Superior temporal gyrus (tissue), 1 donor: ENCODE results near the gene DACT2.
"Not testable (repeated sequence)": the region's sequence is repeated elsewhere in the genome, so short reads cannot be mapped to it uniquely, and the experiment has no call there.

Source experiments
- DNase-seq: peaks from one replicate; pipeline ENCODE4 v3.0.0-alpha.2; 2016; ENCODE audit errors: extremely low spot score

DACT2 gene

GRCh38 chr6:168326294-168327261, 7.0 kb upstream of the DACT2 start:
- no peak for DNase-seq

GRCh38 chr6:168322966-168323365, 3.4 kb upstream of the DACT2 start:
- no peak for DNase-seq

DNA sequence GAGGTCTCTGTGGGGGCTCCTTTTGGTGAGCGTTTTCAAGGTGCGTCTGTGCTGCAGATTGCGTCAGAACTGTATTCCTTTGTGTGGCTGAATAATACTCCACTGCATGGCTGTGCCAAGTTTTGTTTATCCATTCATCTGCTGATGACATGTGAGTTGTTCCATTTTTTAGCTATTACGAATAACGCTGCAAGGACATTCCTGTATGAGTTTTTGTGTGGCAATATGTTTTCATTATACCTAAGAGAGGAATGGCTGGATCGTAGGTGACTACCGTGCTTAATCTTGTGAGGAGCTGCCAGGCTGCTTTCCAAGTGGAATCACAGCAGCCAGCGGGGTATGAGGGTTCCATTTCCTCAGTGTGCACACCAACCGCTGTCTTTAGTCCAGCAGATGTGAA, 1.1 kb upstream of the DACT2 start:
- DNase-seq = no peak

GRCh38 chr6:168318579-168319278, 848 bp downstream of the DACT2 start:
- DNase-seq = no peak

DNA sequence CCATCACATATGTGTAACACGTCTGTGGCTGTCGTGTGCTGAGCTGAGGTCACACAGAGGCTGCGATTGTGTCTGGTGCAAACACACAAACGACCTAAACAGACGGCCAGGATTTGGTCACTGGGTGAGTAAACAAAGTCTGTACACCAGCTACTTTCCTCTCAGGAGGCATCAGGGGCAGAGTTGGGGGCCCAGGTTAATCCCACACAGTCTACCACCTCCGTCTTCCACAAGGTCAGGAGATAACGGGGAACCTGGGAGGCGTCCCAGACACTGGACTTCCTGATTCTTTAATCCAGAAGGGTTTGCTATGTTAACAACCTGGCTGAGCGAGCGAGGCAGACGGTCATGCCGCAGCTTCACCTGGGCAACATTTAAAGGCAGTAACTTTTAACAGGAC, 1.5 kb downstream of the DACT2 start:
- DNase-seq = no peak

DNA sequence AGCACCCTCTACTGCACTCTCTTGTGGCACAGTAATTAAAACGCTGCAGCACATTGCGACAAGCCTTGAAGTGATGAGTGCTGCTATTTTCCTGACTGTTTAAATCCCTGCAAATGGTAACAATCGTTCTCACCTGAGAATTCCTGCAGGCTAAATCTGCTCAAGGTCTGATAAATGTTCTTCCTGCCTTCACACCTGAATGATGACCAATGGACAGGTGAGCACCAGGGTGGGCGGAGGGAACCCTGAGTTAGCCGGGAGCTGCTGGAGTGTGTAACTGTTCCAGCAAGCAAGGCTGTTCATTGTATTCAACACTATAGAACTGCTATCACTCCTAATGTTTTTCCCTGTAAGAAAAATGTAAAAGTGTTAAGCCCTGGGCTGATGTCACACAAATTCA, 4.0 kb downstream of the DACT2 start:
- no peak for DNase-seq

GRCh38 chr6:168314948-168315347, 4.6 kb downstream of the DACT2 start:
- DNase-seq = no peak

- no peak for DNase-seq
Observed at GRCh38 chr6:168314021-168314420, 5.6 kb downstream of the DACT2 start.

- DNase-seq = no peak
Observed at GRCh38 chr6:168313431-168314011, 6.1 kb downstream of the DACT2 start.

GRCh38 chr6:168312125-168312507, 7.5 kb downstream of the DACT2 start:
- not testable (repeated sequence) for DNase-seq

DNA sequence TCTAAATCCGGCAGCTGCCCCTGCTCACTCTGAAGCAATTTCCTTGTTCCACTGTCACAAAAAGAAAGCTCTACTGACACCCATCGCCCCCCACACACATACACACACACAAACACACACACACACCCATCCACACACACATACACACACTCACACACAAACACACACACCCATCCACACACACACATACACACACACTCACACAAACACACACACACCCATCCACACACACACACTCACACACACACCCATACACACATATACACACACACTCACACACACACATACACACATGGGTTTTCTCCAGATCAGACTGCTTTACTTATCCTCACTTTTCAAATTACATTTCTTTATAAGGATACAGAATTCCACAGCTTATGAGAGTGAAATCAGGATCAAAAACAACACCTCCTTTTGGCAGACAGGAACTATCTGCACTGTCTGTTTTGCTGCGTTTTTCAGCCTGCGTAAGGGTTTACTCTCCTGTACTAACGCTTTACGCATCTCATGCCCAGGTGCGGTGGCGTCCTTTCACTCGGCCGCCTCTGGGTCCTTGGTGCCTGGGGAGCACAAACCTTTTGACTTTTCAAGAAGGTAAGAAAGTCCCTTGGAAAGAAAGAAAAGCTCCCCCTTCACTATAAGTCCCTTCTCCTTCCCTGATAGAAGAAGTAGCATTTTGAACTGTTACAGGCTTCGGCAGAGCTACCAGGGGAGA, 8.0 kb downstream of the DACT2 start:
- DNase-seq = no peak

GRCh38 chr6:168310945-168311344, 8.6 kb downstream of the DACT2 start:
- DNase-seq = no peak

- no peak for DNase-seq
Observed at GRCh38 chr6:168310403-168310802, 9.2 kb downstream of the DACT2 start.

- DNase-seq = no peak
Observed at GRCh38 chr6:168309997-168310396, 9.6 kb downstream of the DACT2 start.

GRCh38 chr6:168309183-168309582, 10.4 kb downstream of the DACT2 start:
- no peak for DNase-seq

DNA sequence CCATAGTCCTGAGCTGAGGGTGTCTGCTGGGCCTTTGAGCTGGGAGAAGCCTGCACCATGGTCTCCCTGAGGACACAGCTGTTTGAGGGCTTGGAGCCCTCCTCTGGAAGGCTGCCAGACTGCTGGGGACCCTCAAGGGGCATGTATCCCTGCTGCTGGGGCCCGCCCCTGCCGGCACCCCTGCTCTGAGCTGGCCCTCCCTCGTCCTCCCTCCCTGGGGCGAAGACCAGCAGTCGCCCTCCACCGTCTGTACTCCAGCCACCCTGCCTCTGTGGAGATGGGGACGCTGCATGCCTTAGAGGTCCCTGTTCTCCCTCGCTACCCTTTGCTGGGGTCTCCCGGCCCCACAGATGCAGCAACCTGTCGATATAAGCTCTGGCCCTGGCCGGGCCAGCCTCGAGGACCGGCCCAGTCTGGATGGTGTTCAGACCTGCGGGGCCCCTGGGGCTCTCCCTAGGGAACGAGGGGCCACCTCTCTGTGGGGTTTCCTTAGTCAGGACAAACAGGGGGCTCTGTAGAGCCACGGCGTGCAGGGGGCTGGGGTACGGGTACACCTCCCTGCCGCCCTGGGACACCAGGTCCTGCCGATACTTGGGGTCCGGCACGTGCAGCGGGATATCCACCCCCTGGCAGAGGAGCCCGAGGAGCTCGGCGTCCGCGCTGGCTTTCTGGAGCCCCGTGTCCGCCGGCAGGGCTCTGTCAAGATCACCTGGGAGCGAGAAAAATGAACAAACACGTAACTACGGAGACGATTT, 11.0 kb downstream of the DACT2 start:
- no peak for DNase-seq

GRCh38 chr6:168307695-168308021, 11.9 kb downstream of the DACT2 start:
- no peak for DNase-seq

DNA sequence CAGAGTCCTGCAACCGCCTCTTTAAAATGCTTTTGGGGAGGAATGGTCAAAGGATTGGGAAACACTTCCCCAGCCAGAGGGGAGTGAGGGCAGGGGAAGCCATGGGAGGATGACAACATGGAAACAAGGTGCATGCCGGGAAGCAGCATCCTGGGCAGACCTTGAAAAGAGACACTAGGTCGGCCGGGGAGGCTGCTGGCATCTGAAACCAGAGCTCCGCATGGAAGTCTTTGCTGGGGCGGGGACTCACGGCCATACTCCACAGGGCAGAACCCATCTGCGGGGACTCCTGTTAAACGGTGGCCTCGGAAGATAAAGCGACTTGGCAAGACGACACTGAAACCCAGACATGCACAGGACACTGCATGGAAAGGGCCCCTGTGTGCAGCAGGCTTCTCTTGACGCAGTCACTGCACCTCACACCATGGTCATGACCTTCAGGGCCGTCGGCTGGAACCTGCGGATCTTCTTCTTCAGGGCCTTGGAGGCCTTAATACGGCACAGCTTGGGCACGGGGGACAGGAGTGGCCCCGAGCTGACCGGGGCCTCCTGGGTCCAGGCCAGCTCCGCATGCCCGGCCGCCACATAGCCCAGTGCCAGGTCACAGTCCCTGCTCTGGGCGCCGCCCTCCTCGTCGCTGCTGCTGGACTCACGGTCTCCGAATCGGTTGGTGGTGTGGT, 12.4 kb downstream of the DACT2 start:
- no peak for DNase-seq

DNA sequence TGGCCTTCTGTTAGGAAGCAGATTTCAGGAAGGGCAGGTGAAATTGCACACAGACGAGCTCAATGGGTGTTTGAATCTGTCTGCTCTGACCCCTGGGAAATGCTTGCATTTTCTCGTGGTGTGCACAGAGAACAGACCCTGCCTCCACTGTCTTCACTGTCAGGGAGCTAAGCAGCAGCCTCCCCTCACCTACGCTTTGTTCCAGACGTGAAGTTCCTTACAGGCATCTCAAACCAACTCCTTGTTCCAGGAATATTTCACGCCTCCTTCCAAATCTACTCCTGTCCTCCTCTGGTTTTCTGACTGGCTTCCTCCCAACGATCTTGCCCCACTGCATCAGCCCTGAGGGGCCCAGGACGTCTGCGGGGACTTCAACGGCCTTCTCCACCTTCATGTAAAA, 13.7 kb downstream of the DACT2 start:
- DNase-seq = no peak

DNA sequence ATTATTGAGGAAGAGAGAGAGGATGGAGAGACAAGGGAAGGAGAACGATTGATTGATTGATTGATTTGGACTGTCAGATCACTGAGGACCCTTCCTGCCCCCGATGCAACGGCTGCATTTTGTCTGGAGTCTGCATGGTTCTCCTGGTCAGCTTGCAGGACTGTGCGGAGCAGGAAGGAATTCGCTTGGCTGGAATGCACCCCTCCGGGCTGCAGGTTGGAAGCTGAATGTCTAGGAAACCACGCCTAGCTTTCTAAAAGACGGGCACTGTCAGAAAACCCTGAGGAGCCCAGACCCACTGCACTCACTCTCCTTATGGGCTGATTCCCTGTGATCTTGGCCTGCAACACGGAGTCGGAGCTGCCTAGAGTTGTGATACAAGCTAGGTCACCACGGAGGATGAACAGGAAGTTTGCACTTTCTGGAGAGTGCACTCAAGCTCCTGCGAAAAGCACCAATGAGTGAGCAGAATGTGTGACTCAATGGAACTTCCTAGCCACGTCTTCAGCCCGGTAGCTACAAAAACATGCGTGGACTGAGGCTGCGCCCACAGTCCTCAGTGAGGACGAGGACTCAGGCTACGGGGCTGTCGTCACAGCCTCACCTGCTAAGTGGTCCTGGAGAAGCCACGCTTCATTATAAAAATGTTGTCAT, 14.4 kb downstream of the DACT2 start:
- no peak for DNase-seq

- DNase-seq = no peak
Observed at GRCh38 chr6:168304752-168305015, 14.9 kb downstream of the DACT2 start.
